B cell (primary cell): Measurements from ENCODE around the gene LCN12.

Experiments used
- EZH2 ChIP-seq: IDR thresholded peaks from 2 replicates; pipeline ENCODE4 v1.6.1; 2012; ENCODE audit warnings: borderline replicate concordance, low read depth, mild to moderate bottlenecking, moderate library complexity, low read length; ENCODE audit not compliant: insufficient read depth, poor library complexity, severe bottlenecking
- TF ChIP-seq, protein P1 (sequence below): fragments of 200-600 bp; IDR thresholded peaks from one replicate; pipeline ENCODE4 v1.8.0; 2022; ENCODE audit warnings: antibody characterized with exemption, mild to moderate bottlenecking

DNA sequence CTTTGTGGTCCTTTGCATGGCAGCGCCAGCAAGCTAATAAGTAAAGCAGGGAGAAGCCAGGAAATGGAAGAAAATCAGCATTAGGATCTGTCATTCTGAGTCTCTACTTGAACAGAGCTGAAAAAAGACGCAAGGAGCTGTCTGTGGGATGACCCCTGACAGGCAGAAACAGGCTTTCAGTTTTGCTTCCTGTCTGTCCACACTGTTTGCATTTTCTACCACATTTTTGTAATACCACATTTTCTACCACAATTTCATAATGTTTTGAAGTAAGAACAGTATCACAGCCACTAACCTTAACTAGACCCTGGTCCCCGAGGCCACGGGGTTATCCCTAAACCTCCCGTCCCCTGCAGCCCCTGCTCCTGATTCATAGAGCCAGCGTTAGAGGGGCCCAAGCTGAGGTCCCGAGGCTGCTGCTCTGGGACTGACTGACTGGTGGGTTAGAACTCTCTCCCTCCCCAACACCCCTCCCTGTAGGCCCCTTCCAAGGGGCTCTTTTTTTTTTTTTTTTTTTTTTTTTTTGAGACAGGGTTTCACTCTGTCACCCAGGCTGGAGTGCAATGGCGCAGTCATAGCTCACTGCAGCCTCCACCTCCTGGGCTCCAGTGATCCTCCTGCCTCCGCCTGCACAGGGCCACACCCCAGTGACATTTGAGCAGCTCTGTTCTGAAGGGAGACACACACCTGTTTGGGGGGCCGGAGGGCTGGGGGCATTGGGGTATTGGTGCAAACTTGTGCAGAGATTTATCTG is 48.3 kb downstream of the LCN12 start:
- TF ChIP-seq, protein P1, sequence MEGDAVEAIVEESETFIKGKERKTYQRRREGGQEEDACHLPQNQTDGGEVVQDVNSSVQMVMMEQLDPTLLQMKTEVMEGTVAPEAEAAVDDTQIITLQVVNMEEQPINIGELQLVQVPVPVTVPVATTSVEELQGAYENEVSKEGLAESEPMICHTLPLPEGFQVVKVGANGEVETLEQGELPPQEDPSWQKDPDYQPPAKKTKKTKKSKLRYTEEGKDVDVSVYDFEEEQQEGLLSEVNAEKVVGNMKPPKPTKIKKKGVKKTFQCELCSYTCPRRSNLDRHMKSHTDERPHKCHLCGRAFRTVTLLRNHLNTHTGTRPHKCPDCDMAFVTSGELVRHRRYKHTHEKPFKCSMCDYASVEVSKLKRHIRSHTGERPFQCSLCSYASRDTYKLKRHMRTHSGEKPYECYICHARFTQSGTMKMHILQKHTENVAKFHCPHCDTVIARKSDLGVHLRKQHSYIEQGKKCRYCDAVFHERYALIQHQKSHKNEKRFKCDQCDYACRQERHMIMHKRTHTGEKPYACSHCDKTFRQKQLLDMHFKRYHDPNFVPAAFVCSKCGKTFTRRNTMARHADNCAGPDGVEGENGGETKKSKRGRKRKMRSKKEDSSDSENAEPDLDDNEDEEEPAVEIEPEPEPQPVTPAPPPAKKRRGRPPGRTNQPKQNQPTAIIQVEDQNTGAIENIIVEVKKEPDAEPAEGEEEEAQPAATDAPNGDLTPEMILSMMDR, result no peak
- TF ChIP-seq EZH2, result no peak
